Ovary (tissue), 9 donors: ENCODE results near the gene TRIM3. TPM values are rescaled to one million over a fixed set of nuclear protein-coding genes. Genes with fewer than 3 reads are reported as not detected.

Source experiments
- DNase-seq, 5 donors: peaks; one replicate each; pipeline ENCODE4 v3.0.0-alpha.2; 2019 to 2020
- H3K27ac ChIP-seq, 2 donors: fragments of 200-600 bp; one replicate each; pipeline versions ENCODE4 v1.5.1 to v1.8.0; 2019 to 2022
- H3K27me3 ChIP-seq: fragments of 200-600 bp; one replicate; pipeline ENCODE4 v1.8.0; 2022
- H3K36me3 ChIP-seq: fragments of 200-600 bp; sonication (generic); one replicate; pipeline ENCODE4 v1.5.1; 2019
- H3K4me1 ChIP-seq: one replicate; pipeline ENCODE4 v1.8.1; 2013; ENCODE audit warnings: mild to moderate bottlenecking, moderate library complexity; ENCODE audit not compliant: insufficient read depth
- H3K4me3 ChIP-seq: fragments of 200-600 bp; sonication (generic); one replicate; pipeline ENCODE4 v1.5.1; 2017
- H3K9me3 ChIP-seq, 2 donors: fragments of 200-600 bp in 1 of 2; sonication (generic) in 1 of 2; one replicate each; pipeline versions ENCODE4 v1.5.1 to v1.8.1; 2013 to 2019; ENCODE audit warnings: mild to moderate bottlenecking in 1 of 2, moderate library complexity in 1 of 2
- EP300 ChIP-seq: sonication (generic); formaldehyde crosslinking; IDR thresholded peaks from one replicate; pipeline ENCODE4 v1.6.1; 2017; ENCODE audit warnings: antibody characterized with exemption
- POLR2A ChIP-seq: fragments of 450-650 bp; IDR thresholded peaks from one replicate; pipeline ENCODE4 v1.6.1; 2017; ENCODE audit warnings: antibody characterized with exemption, mild to moderate bottlenecking, moderate library complexity
- WGBS, 3 donors: extraction: QIAGEN DNeasy Blood & Tissue Kit in 1 of 3; methylation state at CpG; one replicate each; pipeline versions ENCODE4 v1.1.5 to v1.1.7; 2013 to 2017; 5-methylcytosine and 5-hydroxymethylcytosine counted together
- intact Hi-C, 4 donors: fragments of 100-400 bp; cut with DNase I; formaldehyde crosslinking; loops; one replicate each; pipeline versions ENCODE4 v1.11.0 to v1.15.1; 2022 to 2023
- polyA plus RNA-seq, 2 donors: library from polyadenylated mRNA; stranded (reverse); fragments of 200-250 nt in 1 of 2; fragments of 350-450 nt in 1 of 2; fragmentation: Illumina TruSeq in 1 of 2; extraction: RNeasy Lipid Tissue Mini Kit (QIAGEN cat#74804) in 1 of 2; gene quantifications; one replicate each; pipeline ENCODE4 v1.2.3, GENCODE V29; 2013 to 2014
- total RNA-seq, 7 donors: library from RNA; depleted of rRNA in 2 of 7; stranded (reverse); fragments of >200 nt in 2 of 7; fragmentation: NEBNext Ultra II Directional in 3 of 7; extraction: Animal tissue kit (Norgen Biotek cat#: 25700) in 3 of 7; gene quantifications; one replicate each; pipeline versions ENCODE4 v1.1.0 to v1.2.4, GENCODE V29; 2016 to 2023
- TF ChIP-seq, protein P1 (sequence below), 3 donors: fragments of 450-650 bp in 2 of 3; fragments of 200-600 bp in 1 of 3; IDR thresholded peaks; one replicate each; pipeline versions ENCODE4 v1.5.1 to v1.8.0; 2016 to 2022; ENCODE audit warnings: antibody characterized with exemption in 3 of 3, mild to moderate bottlenecking in 1 of 3
- donor health status: DM: no; HTN: no; CAD: no; lungs with moderate emphysema.
- donor health status: DM: no; HTN: no; CAD: no.
- donor health status: Bipolar disorder and iron deficiency.
- donor health status: DM: yes; HTN: yes; CAD: no.
- donor health status: DM: no; HTN: no; CAD: no.
- donor health status: DM: yes; HTN: yes; CAD: no.

Gene TRIM3
- total and polyA plus RNA-seq, 9 donors: 9.7 to 27.4 (median 18.4) TPM

DNA sequence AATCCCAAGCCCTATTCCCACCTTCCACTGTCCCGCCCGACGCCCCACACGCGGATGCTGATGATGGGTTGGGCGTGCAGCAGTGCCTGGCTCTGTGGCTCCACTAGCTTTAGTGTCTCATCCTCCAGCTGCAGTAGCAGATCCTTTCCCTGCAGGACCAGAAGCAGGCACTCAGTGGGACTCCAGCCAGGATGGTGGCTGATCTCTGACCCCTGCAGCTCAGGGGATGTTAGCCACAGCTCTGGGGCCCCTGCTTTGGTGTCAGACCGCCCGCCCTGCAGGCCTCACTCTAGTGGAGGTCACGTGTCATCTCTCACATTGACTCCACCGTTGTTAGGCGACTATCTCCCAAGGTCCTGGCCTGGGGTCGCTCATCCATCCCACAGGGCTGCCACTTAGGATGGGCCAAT lies 71.7 kb downstream of the TRIM3 start:
- WGBS, 3 donors: 82 to 87% (median 86%) methylated on average over 12 of the region's 12 CpGs
- no peak for DNase-seq
- Histone ChIP-seq H3K9me3 (no peaks in the 10 kb centered on the region), H3K4me3 (no peak overlapping the region), H3K27ac (no peak overlapping the region), H3K36me3 (no peaks in the 10 kb centered on the region), H3K27me3 (no peaks in the 10 kb centered on the region), H3K4me1 (peaks cover 9% of the 10 kb centered on the region)
- TF ChIP-seq POLR2A (no peak), EP300 (no peak)
- TF ChIP-seq, protein P1, sequence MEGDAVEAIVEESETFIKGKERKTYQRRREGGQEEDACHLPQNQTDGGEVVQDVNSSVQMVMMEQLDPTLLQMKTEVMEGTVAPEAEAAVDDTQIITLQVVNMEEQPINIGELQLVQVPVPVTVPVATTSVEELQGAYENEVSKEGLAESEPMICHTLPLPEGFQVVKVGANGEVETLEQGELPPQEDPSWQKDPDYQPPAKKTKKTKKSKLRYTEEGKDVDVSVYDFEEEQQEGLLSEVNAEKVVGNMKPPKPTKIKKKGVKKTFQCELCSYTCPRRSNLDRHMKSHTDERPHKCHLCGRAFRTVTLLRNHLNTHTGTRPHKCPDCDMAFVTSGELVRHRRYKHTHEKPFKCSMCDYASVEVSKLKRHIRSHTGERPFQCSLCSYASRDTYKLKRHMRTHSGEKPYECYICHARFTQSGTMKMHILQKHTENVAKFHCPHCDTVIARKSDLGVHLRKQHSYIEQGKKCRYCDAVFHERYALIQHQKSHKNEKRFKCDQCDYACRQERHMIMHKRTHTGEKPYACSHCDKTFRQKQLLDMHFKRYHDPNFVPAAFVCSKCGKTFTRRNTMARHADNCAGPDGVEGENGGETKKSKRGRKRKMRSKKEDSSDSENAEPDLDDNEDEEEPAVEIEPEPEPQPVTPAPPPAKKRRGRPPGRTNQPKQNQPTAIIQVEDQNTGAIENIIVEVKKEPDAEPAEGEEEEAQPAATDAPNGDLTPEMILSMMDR (IDR thresholded peaks at IDR 0.05): no peak
- intact Hi-C loops: no loop called here

DNA sequence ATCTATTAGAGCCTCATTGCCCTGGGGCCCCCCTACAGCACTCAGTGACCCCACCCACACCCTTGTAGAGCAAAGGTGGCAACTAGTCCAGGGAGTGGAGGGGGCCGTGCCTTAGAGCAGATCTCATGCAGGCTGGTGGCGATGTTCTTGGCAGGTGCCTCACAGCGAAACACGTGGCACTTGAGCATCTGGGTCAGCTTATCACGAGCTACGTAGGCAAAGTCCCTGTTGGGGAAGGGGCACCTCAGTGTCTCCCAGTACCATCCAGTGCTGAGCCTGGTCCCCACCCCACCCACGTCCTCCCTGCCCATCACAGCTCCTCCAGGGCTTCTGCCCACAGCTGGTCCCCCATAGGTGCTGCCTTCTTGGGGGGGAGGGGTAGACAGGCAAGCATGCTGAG lies 72.3 kb downstream of the TRIM3 start:
- peaks cover 12% of the 10 kb centered on the region for H3K4me1 ChIP-seq
- no peak overlapping the region for H3K27ac ChIP-seq
- 91 to 98% (median 93%) methylated on average over 7 of the region's 7 CpGs for WGBS, 3 donors
- no peak for DNase-seq
- no peaks in the 10 kb centered on the region for H3K27me3 ChIP-seq
- no peak overlapping the region for H3K4me3 ChIP-seq
- TF ChIP-seq, protein P1 (IDR thresholded peaks at IDR 0.05): no peak
- TF ChIP-seq EP300 (no peak), POLR2A (no peak)
- no peaks in the 10 kb centered on the region for H3K36me3 ChIP-seq
- no peaks in the 10 kb centered on the region for H3K9me3 ChIP-seq
- intact Hi-C loops: no loop called here

DNA sequence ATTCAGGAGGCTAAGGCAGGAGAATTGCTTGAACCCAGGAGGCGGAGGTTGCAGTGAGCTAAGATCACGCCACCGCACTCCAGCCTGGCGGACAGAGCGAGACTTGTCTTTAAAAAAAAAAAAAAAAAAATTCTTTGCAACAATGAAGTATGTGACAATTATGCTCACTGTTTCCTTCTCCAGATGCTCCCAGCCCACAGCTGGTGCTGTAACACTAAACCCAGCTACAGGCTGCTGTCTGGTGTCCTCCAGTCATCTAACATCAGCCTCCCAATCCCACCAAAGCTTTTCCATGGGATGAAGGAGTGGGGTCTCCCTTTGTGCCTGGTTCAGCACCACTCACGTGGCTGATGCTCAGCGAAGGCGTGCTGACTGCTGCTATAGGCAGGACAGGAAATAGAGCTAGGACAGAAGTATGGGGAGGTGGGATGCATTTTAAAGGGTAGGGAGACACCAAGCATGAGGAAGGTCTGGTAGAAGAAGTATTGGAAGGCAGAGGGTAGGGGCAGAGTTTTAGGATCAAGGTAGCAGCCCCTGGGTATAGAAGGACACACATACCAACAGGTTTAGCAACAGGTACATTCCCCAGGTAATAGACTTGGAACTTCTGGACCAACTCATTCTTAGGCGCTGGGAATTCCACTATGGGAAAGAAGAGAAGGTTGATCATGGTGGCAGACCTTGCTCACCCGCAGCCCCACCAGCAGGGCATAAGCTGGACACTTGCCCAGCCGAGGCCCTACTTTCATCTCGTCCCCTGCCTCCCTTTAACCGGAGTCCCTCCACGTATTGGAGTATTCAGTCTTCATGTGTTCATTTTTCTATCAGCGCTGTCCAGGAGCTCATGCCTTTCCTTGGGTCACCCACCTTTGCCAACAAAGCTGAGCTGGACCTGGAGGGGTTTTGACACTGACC lies 73.1 kb downstream of the TRIM3 start:
- Histone ChIP-seq H3K4me1 (peaks cover 12% of the 10 kb centered on the region), H3K36me3 (no peaks in the 10 kb centered on the region), H3K27me3 (no peaks in the 10 kb centered on the region), H3K27ac (no peak overlapping the region), H3K9me3 (no peaks in the 10 kb centered on the region), H3K4me3 (no peak overlapping the region)
- WGBS, 3 donors: 95 to 97% (median 97%) methylated on average over 15 of the region's 15 CpGs
- intact Hi-C loops: no loop called here
- no peak for DNase-seq
- TF ChIP-seq EP300 (no peak), POLR2A (no peak)
- TF ChIP-seq, protein P1 (IDR thresholded peaks at IDR 0.05): no peak

Other genes starting within 250 kb of the TRIM3 start
- gene FHIP1B, start 239.3 kb downstream of the TRIM3 start, total RNA-seq: 10 to 100 TPM; 26.9 to 59.1 (median 35.7) TPM
- 10 to 100 TPM; 15.9 to 43.8 TPM for gene FHIP1B, start 239.3 kb downstream of the TRIM3 start, polyA plus RNA-seq
- 1 to 10 TPM in 2 of 7 donors, under 1 TPM in 5; 0.18 to 2.9 (median 0.72) TPM for gene CNGA4, start 234.9 kb downstream of the TRIM3 start, total RNA-seq
- gene CNGA4, start 234.9 kb downstream of the TRIM3 start, polyA plus RNA-seq: under 1 TPM; 0.10 to 0.38 TPM
- 1 to 10 TPM in 1 of 7 donors, under 1 TPM in 2, not detected in 4; 0.42 to 4.3 (median 0.80) TPM for gene CCKBR, start 214.1 kb downstream of the TRIM3 start, total RNA-seq
- 1 to 10 TPM in 1 of 2 donors, under 1 TPM in 1; 0.35 to 8.1 TPM for gene CCKBR, start 214.1 kb downstream of the TRIM3 start, polyA plus RNA-seq
- gene CAVIN3, start 153.4 kb downstream of the TRIM3 start, total RNA-seq: 100 to 1,000 TPM in 1 of 7 donors, 10 to 100 TPM in 6; 43.3 to 119 (median 70.3) TPM
- gene CAVIN3, start 153.4 kb downstream of the TRIM3 start, polyA plus RNA-seq: 10 to 100 TPM; 36.7 to 61.2 TPM
- 10 to 100 TPM; 12.9 to 35.4 (median 30.7) TPM for gene SMPD1, start 83.5 kb downstream of the TRIM3 start, total RNA-seq
- 10 to 100 TPM; 16.8 to 50.5 TPM for gene SMPD1, start 83.5 kb downstream of the TRIM3 start, polyA plus RNA-seq
- gene APBB1, start 54.8 kb downstream of the TRIM3 start, total RNA-seq: 10 to 100 TPM; 50.1 to 90.9 (median 60.4) TPM
- gene APBB1, start 54.8 kb downstream of the TRIM3 start, polyA plus RNA-seq: 10 to 100 TPM; 34.1 to 57.7 TPM
- gene HPX, start 33.0 kb downstream of the TRIM3 start, total RNA-seq: 1 to 10 TPM in 5 of 7 donors, under 1 TPM in 2; 0.46 to 4.1 (median 2.4) TPM
- gene HPX, start 33.0 kb downstream of the TRIM3 start, polyA plus RNA-seq: 1 to 10 TPM in 1 of 2 donors, under 1 TPM in 1; 0.48 to 1.1 TPM
- 10 to 100 TPM; 43.6 to 70.4 (median 49.5) TPM for gene ARFIP2, start 7.4 kb upstream of the TRIM3 start, total RNA-seq
- gene ARFIP2, start 7.4 kb upstream of the TRIM3 start, polyA plus RNA-seq: 10 to 100 TPM; 35.8 to 37.8 TPM
- 10 to 100 TPM; 21.8 to 64.7 (median 38.4) TPM for gene TIMM10B, start 7.6 kb upstream of the TRIM3 start, total RNA-seq
- gene TIMM10B, start 7.6 kb upstream of the TRIM3 start, polyA plus RNA-seq: 10 to 100 TPM; 19.4 to 52.1 TPM
- 10 to 100 TPM in 3 of 7 donors, 1 to 10 TPM in 4; 7.5 to 27.6 (median 9.3) TPM for gene DNHD1, start 23.3 kb upstream of the TRIM3 start, total RNA-seq
- 1 to 10 TPM; 4.0 to 4.5 TPM for gene DNHD1, start 23.3 kb upstream of the TRIM3 start, polyA plus RNA-seq
- 10 to 100 TPM in 5 of 7 donors, 1 to 10 TPM in 2; 8.2 to 25.5 (median 17.1) TPM for gene RRP8, start 129.7 kb upstream of the TRIM3 start, total RNA-seq
- gene RRP8, start 129.7 kb upstream of the TRIM3 start, polyA plus RNA-seq: 10 to 100 TPM; 13.4 to 32.7 TPM
- 100 to 1,000 TPM in 5 of 7 donors, 10 to 100 TPM in 2; 79.8 to 222 (median 140) TPM for gene ILK, start 129.8 kb upstream of the TRIM3 start, total RNA-seq
- 100 to 1,000 TPM; 126 to 337 TPM for gene ILK, start 129.8 kb upstream of the TRIM3 start, polyA plus RNA-seq
- 100 to 1,000 TPM in 2 of 7 donors, 10 to 100 TPM in 5; 45.1 to 109 (median 76.8) TPM for gene TAF10, start 138.3 kb upstream of the TRIM3 start, total RNA-seq
- gene TAF10, start 138.3 kb upstream of the TRIM3 start, polyA plus RNA-seq: 100 to 1,000 TPM in 1 of 2 donors, 10 to 100 TPM in 1; 40.0 to 183 TPM
- 10 to 100 TPM; 21.0 to 71.8 (median 58.2) TPM for gene TPP1, start 145.5 kb upstream of the TRIM3 start, total RNA-seq
- 100 to 1,000 TPM in 1 of 2 donors, 10 to 100 TPM in 1; 40.5 to 360 TPM for gene TPP1, start 145.5 kb upstream of the TRIM3 start, polyA plus RNA-seq
- gene DCHS1, start 181.9 kb upstream of the TRIM3 start, total RNA-seq: 10 to 100 TPM; 14.8 to 36.8 (median 23.0) TPM
- 10 to 100 TPM in 1 of 2 donors, 1 to 10 TPM in 1; 5.2 to 20.2 TPM for gene DCHS1, start 181.9 kb upstream of the TRIM3 start, polyA plus RNA-seq
- gene MRPL17, start 209.4 kb upstream of the TRIM3 start, total RNA-seq: 10 to 100 TPM; 23.0 to 37.9 (median 30.7) TPM
- gene MRPL17, start 209.4 kb upstream of the TRIM3 start, polyA plus RNA-seq: 10 to 100 TPM; 28.2 to 30.1 TPM